Mesothelial cell of epicardium (in vitro differentiated cells): Measurements from ENCODE around the gene CHI3L1. TPM values are rescaled to one million over a fixed set of nuclear protein-coding genes. Genes with fewer than 3 reads are reported as not detected.
A peak's percentile ranks its signal among the peaks of the same experiment; 100 is the strongest.

ENCODE experiments used
- DNase-seq, 2 experiments: peaks; one replicate each; pipeline ENCODE4 v3.0.0; 2021; ENCODE audit warnings: low spot score in 2 of 2; ENCODE audit not compliant: unreplicated experiment in 2 of 2
- H3K27ac Mint-ChIP-seq: 2 replicates; pipeline ENCODE4 v1.8.0; 2021; ENCODE audit warnings: mixed read lengths
- H3K27me3 Mint-ChIP-seq: 2 replicates; pipeline ENCODE4 v1.8.0; 2021; ENCODE audit warnings: low read depth, mixed read lengths
- H3K36me3 Mint-ChIP-seq: 2 replicates; pipeline ENCODE4 v1.8.0; 2021; ENCODE audit warnings: mixed read lengths
- H3K4me1 Mint-ChIP-seq: 2 replicates; pipeline ENCODE4 v1.8.0; 2021; ENCODE audit warnings: mixed read lengths
- H3K4me3 Mint-ChIP-seq: 2 replicates; pipeline ENCODE4 v1.8.0; 2021; ENCODE audit warnings: mild to moderate bottlenecking, moderate library complexity, mixed read lengths
- H3K9me3 Mint-ChIP-seq: 2 replicates; pipeline ENCODE4 v1.8.0; 2021; ENCODE audit warnings: mixed read lengths
- total RNA-seq: library from RNA; stranded (reverse); gene quantifications from 3 replicates; pipeline ENCODE4 v1.2.1, GENCODE V29; 2021
- TF ChIP-seq, protein P1 (sequence below): fragments of 200-600 bp; sonication (generic); IDR thresholded peaks from one replicate; pipeline ENCODE4 v1.5.0; 2021; ENCODE audit warnings: antibody characterized with exemption; ENCODE audit not compliant: unreplicated experiment

The CHI3L1 gene
- total RNA-seq, 1 donor from 2014 or later: 0.22 TPM

DNA sequence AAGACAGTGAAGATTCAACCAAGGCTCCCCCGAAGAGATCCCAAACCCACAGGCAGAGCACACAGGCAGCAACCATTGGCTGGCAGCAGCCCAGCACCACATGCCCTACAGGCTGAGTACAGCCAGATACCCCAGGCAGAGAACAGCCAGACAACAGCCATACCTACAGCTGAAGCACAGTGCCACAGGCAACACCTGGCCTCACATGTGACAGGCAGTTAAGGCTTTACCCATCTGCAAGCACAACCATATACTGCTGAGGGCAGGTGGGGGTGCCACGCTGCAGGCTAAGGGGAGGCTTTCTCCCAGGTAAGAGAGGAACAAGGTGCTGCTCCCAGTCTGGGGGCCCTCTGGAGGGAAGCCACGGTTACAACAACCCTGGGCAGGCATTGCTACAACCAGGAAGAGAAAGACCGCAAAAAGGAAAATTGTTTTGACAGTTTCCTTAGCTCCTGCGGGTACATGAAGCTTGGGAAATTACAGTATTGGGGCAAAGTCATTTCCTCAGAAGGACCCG, 30.7 kb upstream of the CHI3L1 start:
- Mint-ChIP-seq H3K4me3 (no peak overlapping the region), H3K27ac (no peak overlapping the region), H3K9me3 (no peaks in the 10 kb centered on the region), H3K36me3 (no peaks in the 10 kb centered on the region), H3K27me3 (peaks cover 38% of the 10 kb centered on the region), H3K4me1 (no peaks in the 10 kb centered on the region)
- no peak for DNase-seq
- TF ChIP-seq, protein P1, sequence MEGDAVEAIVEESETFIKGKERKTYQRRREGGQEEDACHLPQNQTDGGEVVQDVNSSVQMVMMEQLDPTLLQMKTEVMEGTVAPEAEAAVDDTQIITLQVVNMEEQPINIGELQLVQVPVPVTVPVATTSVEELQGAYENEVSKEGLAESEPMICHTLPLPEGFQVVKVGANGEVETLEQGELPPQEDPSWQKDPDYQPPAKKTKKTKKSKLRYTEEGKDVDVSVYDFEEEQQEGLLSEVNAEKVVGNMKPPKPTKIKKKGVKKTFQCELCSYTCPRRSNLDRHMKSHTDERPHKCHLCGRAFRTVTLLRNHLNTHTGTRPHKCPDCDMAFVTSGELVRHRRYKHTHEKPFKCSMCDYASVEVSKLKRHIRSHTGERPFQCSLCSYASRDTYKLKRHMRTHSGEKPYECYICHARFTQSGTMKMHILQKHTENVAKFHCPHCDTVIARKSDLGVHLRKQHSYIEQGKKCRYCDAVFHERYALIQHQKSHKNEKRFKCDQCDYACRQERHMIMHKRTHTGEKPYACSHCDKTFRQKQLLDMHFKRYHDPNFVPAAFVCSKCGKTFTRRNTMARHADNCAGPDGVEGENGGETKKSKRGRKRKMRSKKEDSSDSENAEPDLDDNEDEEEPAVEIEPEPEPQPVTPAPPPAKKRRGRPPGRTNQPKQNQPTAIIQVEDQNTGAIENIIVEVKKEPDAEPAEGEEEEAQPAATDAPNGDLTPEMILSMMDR: no peak

DNA sequence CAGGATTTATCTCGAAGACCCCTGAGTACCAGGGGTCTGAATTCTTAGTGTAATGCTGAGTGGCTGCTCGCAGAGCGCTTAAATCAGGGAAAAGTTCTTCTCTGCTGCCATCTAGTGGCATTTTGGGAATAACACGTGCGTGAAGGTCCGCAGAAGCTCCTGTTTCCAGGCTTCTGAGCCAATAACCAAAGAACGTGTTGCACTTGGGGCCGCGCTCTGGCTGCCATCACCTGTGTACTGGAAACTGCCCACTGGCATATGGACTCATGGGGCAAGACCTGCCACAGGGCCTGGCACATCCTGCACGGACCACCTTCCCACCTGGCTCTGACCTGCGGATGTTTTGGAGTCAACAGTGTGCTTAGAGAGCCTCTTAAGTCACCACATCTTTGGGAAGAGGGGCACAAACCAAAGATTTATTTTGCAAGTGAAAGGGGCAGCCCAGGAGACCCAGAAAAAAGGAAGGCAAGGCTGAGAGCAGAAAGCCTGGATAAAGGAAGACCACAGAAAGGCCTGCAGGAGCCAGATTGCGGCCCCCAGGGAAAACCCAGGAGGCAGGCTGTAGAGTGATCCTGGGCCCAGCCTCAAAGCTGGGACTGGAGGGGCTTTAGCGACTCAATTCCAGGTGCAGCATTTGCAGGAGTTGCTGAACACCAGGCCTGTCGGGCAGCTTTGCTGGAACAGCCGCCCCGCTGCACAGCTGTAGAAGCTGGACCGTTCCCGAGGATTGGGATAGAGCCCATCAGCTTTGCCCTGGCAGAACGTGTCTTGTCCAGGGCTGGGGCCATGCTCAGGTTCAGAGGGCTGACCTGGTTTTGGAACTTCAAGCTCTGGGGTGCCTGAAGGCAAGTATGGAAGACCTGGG, 30.0 kb upstream of the CHI3L1 start:
- Mint-ChIP-seq H3K27me3 (peaks cover 38% of the 10 kb centered on the region), H3K9me3 (no peaks in the 10 kb centered on the region), H3K4me1 (no peaks in the 10 kb centered on the region), H3K36me3 (no peaks in the 10 kb centered on the region), H3K27ac (no peak overlapping the region), H3K4me3 (no peak overlapping the region)
- peak in 1 of 2 experiments; percentile 81 for DNase-seq
- TF ChIP-seq, protein P1: peak; percentile 83

DNA sequence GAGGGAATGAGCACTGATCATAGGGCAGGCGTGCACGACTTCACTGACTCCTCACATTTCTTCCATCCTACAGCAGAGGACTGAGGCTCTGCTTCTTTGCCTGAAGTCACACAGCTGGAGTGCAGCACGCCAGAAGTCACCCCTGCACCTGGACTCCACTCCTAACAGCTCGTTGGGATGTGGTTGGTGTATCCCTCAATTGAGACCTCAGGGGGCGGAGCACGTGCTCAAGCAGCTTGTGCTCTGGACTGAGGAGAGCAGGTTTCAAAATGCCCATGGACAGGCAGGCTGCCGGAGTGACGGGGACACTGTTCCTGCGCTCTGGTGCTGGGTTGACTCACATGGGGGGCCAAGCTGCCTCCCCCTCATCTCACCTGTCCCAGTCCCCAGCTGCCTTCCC, 29.1 kb upstream of the CHI3L1 start:
- H3K9me3 Mint-ChIP-seq: no peaks in the 10 kb centered on the region
- H3K36me3 Mint-ChIP-seq: no peaks in the 10 kb centered on the region
- no peak overlapping the region for H3K27ac Mint-ChIP-seq
- H3K27me3 Mint-ChIP-seq: peaks cover 35% of the 10 kb centered on the region
- H3K4me3 Mint-ChIP-seq: no peak overlapping the region
- H3K4me1 Mint-ChIP-seq: no peaks in the 10 kb centered on the region
- DNase-seq: no peak
- TF ChIP-seq, protein P1: no peak

DNA sequence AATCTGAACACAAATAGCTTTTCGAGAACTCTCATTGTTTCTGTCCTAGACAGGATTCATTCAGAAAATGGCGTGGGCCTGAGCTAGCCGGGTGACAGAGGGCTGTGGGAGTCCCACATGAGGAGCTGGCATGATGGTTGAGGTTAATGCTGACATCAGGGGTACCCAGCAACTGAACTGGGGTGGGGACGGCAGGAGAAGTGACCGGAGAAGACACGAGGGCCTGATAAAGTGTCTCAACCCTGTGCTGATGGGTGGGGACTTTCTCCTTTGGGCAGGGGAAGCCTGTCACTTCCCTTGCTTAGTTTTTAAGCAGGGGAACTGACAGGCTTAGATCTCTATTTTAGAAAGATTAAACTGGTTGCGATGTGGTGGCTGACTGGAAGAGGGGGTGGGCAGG, 28.4 kb upstream of the CHI3L1 start:
- Mint-ChIP-seq H3K27ac (no peak overlapping the region), H3K36me3 (no peaks in the 10 kb centered on the region), H3K27me3 (peaks cover 31% of the 10 kb centered on the region), H3K4me3 (no peak overlapping the region), H3K9me3 (no peaks in the 10 kb centered on the region), H3K4me1 (no peaks in the 10 kb centered on the region)
- TF ChIP-seq, protein P1: no peak
- DNase-seq: no peak

DNA sequence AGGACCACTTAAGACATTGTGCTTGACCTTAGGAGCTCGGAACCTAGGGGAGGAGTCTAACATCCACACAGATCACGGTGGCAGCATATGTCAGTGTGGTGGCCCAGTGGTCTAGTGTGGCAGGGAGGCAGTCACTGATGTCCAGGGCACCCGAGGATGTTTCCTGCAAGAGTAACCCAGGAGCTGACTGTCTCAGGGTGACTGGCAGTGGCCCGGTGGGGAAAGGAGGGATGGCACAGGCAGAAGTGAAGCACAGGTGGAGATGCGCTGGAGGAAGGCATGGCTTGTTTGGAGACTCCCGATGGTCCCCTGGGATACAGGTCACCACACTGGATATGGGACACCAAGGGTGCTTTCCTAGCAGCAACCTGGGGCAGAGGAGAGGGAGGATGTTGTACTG, 26.6 kb upstream of the CHI3L1 start:
- Mint-ChIP-seq H3K9me3 (no peaks in the 10 kb centered on the region), H3K27me3 (peaks cover 17% of the 10 kb centered on the region), H3K27ac (no peak overlapping the region), H3K4me1 (no peaks in the 10 kb centered on the region), H3K4me3 (no peak overlapping the region), H3K36me3 (no peaks in the 10 kb centered on the region)
- no peak for DNase-seq
- TF ChIP-seq, protein P1: no peak
